ENCODE data around the gene PCBP3. TPM values are rescaled to one million over a fixed set of nuclear protein-coding genes. Genes with fewer than 3 reads are reported as not detected.

PCBP3 gene
- total and polyA plus RNA-seq, 4 donors: 0.36 to 1.6 (median 0.42) TPM

- TF ChIP-seq CTCF (IDR thresholded peaks at IDR 0.05; ENCODE audit: low read depth, low read length, missing input control): no peak
These were observed 82.3 kb downstream of the PCBP3 start (continued) for GRCh38 chr21:45725844-45726200.

- Histone ChIP-seq H3K27ac (ENCODE audit: low read depth in 1 of 2, low read length in 2 of 2) (no peak overlapping the region), H3K4me3 (ENCODE audit: low read depth in 1 of 3, low read length in 3 of 3) (no peak overlapping the region), H3K36me3 (ENCODE audit: control insufficient read depth in 4 of 4, insufficient read depth in 3 of 4, low read depth in 1 of 4, low read length in 3 of 4) (no peaks in the 10 kb centered on the region), H3K27me3 (ENCODE audit: control insufficient read depth in 4 of 4, insufficient read depth in 4 of 4, low read length in 3 of 4) (no peaks in the 10 kb centered on the region), H3K4me1 (ENCODE audit: control insufficient read depth in 4 of 4, insufficient read depth in 4 of 4, low read length in 3 of 4) (no peaks in the 10 kb centered on the region), H3K9me3 (ENCODE audit: control insufficient read depth in 4 of 4, low read length in 3 of 4) (no peaks in the 10 kb centered on the region), H3K9ac (ENCODE audit: low read depth in 1 of 2, low read length in 2 of 2) (no peak overlapping the region)
- 91% methylated on average over 10 of the region's 10 CpGs for WGBS
- no peak for DNase-seq (ENCODE audit: low spot score)
- no peak for TF ChIP-seq FOXA2 (IDR thresholded peaks at IDR 0.05)
- TF ChIP-seq, protein P1, sequence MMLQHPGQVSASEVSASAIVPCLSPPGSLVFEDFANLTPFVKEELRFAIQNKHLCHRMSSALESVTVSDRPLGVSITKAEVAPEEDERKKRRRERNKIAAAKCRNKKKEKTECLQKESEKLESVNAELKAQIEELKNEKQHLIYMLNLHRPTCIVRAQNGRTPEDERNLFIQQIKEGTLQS (IDR thresholded peaks at IDR 0.05): no peak
- no peak for TF ChIP-seq RAD21 (IDR thresholded peaks at IDR 0.05)
- no peak for TF ChIP-seq ZBTB33 (IDR thresholded peaks at IDR 0.05)
- no peak for TF ChIP-seq NR2F2 (IDR thresholded peaks at IDR 0.05)
- TF ChIP-seq RXRA (IDR thresholded peaks at IDR 0.05): no peak
- TF ChIP-seq EGR1 (IDR thresholded peaks at IDR 0.05; ENCODE audit: low read depth in 2 of 2): no peak
- TF ChIP-seq FOXA1 (IDR thresholded peaks at IDR 0.05): no peak
- TF ChIP-seq YY1 (IDR thresholded peaks at IDR 0.05): no peak
These were observed 82.9 kb downstream of the PCBP3 start for GRCh38 chr21:45726438-45726837.

DNA sequence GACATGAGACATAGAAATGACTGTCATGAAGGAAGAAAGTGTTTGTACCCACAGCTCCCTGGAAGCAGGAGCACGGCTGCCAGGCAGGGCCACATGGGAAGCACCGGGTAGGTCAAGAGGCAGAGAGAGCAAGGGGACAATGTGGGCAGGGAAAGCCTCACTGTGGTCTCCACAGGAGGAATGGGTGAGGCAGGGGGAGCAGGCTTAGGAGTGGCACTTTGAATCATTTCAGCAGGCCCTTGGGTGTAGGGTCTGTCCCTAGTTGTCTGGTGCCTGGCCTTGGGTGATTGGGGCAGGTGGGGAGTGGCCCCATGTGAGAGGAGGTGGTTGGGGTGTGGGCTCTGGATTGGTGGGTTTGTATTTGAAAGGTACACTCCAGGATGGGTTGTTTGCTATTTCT lies 83.9 kb downstream of the PCBP3 start:
- 87% methylated on average over 2 of the region's 2 CpGs for WGBS
- DNase-seq (ENCODE audit: low spot score): no peak
- H3K9ac ChIP-seq (ENCODE audit: low read depth in 1 of 2, low read length in 2 of 2): no peak overlapping the region
- H3K4me1 ChIP-seq (ENCODE audit: control insufficient read depth in 4 of 4, insufficient read depth in 4 of 4, low read length in 3 of 4): no peaks in the 10 kb centered on the region
- TF ChIP-seq, protein P2, sequence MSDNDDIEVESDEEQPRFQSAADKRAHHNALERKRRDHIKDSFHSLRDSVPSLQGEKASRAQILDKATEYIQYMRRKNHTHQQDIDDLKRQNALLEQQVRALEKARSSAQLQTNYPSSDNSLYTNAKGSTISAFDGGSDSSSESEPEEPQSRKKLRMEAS (IDR thresholded peaks at IDR 0.05): no peak
- no peak for TF ChIP-seq GABPA (IDR thresholded peaks at IDR 0.05 in 1 of 2, conservative IDR thresholded peaks at IDR 0.05 in 1 of 2)
- TF ChIP-seq, protein P1 (IDR thresholded peaks at IDR 0.05): no peak
- TF ChIP-seq REST (IDR thresholded peaks at IDR 0.05): no peak
- TF ChIP-seq YY1 (IDR thresholded peaks at IDR 0.05): no peak
- TF ChIP-seq FOXA2 (IDR thresholded peaks at IDR 0.05): no peak
- no peaks in the 10 kb centered on the region for H3K36me3 ChIP-seq (ENCODE audit: control insufficient read depth in 4 of 4, insufficient read depth in 3 of 4, low read depth in 1 of 4, low read length in 3 of 4)
- no peaks in the 10 kb centered on the region for H3K27me3 ChIP-seq (ENCODE audit: control insufficient read depth in 4 of 4, insufficient read depth in 4 of 4, low read length in 3 of 4)
- H3K4me3 ChIP-seq (ENCODE audit: low read depth in 1 of 3, low read length in 3 of 3): no peak overlapping the region
- no peaks in the 10 kb centered on the region for H3K9me3 ChIP-seq (ENCODE audit: control insufficient read depth in 4 of 4, low read length in 3 of 4)
- H3K27ac ChIP-seq (ENCODE audit: low read depth in 1 of 2, low read length in 2 of 2): no peak overlapping the region
